GM20000 (cell line): ENCODE measurements around the gene ACR.

Experiments
- DNase-seq: peaks from one replicate; pipeline ENCODE4 v3.0.0; 2012; ENCODE audit warnings: low spot score
- TF ChIP-seq, protein P1 (sequence below): IDR thresholded peaks from 2 replicates; pipeline ENCODE4 v1.5.1; 2012; ENCODE audit warnings: mild to moderate bottlenecking, control low read depth; ENCODE audit errors: extremely low read depth, missing control alignments

Gene ACR

DNA sequence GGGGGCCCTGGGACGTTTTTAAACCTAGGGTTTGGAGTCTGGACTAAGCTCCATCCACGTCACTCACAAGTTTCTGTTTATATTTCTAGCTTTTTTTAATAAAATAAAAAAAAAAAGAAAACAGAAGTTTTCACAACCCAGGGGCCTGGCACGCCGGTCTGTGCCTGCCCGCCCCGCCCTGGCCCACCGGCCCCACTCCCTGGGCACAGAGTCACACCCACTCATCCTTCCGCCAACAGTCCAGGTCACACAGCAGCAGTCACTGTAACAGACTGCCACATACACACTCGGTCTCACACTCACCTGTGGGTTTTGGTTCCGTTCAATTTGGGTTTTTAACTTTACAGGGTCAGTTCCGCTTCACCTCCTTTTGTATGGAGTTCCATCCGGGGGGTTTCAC is 5.3 kb upstream of the ACR start:
- no peak for DNase-seq
- TF ChIP-seq, protein P1, sequence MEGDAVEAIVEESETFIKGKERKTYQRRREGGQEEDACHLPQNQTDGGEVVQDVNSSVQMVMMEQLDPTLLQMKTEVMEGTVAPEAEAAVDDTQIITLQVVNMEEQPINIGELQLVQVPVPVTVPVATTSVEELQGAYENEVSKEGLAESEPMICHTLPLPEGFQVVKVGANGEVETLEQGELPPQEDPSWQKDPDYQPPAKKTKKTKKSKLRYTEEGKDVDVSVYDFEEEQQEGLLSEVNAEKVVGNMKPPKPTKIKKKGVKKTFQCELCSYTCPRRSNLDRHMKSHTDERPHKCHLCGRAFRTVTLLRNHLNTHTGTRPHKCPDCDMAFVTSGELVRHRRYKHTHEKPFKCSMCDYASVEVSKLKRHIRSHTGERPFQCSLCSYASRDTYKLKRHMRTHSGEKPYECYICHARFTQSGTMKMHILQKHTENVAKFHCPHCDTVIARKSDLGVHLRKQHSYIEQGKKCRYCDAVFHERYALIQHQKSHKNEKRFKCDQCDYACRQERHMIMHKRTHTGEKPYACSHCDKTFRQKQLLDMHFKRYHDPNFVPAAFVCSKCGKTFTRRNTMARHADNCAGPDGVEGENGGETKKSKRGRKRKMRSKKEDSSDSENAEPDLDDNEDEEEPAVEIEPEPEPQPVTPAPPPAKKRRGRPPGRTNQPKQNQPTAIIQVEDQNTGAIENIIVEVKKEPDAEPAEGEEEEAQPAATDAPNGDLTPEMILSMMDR = no peak

DNA sequence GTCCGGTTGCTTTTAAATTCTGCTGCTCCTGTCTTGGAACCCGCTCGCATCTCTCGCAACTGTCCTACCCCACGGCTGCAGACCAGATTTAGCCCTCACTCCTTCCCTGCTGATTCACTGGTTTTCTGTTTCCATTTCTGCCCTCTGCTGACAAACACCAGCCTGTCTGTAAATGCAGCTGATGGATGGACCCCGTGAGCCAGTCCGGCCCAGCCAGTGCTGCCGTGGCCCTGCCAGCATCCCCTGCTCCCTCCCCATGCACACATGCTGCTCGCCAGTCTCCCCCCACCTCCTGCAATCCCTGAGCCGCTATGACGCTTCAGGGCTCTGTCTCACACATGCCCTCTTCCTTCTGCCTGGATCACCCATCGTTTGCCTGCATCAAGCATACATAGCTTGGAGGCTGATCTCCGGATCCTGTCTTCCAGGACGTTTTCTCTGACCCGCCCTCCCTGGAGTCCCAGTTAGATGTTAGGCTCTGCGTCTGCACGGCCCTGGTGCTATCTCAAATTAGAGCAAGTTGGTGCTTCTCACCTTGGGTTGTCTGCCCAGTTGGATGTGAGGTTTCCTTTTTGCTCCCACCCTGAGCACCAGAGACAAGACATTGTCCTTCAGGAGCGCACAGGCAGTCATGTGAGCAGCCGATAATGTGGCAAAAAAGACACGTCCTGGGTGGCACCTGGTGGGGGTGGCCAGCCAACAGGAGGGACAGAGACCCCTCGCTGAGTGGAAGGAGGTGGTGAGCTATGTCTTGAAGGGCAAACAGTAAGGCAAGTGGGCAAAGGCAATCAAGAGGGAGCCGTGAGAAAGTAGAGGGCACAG is 4.3 kb upstream of the ACR start:
- no peak for DNase-seq
- TF ChIP-seq, protein P1 = no peak

DNA sequence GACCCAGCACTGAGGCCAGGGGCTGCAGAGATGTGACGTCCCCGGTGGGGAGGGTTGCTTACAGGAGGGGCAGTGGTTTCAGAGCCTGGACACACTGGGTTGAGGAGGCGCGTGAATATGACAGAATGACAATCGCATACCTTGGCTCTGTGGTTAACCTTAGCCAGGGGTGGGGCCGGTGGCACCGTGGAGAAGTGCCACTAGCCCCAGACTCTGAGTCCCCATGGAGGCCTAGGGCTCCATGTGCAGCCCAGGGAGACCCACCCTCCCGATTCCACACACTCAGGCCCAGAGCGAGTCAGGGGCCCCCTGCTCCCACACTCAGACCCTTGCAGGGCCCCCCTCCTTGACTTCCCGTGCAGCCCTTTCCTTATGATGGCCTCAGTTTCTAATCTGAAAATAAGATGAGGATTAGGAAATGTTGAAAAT is 3.6 kb upstream of the ACR start:
- DNase-seq = no peak

DNA sequence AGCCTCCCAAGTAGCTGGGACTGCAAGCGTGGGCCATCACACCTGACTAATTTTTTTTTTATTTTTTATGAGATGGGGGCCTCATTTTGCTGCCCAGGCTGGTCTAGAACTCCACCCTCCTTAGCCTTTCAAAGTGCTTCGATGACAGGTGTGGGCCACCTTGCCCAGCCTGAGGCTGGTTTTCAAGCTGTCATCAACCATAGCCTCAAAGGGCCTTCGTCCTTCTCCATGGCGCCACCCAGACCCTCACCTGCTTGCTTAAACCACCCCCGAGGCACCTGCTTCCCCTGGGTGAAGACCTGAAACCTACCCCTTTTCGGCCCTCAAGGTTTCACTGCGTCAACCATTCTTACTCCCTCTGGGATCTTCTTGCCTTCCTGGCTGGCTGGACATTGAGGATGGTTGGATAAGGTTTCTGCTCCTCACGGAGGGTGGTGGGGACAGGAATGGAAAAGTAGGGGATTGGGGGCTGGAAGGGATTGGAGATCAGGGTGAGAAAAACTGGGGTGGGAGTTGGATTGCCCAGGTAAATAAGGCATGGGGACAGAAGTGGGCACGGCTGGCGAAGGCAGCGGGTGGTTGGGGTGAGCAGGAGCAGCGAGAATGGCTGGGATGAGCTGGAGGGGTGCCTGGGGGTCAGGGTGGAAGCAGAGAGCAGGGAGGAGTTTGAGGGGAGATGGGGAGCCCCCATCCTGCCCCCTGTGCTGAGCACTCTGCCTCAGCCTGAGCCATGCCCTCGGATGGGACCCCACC is 2.8 kb upstream of the ACR start:
- TF ChIP-seq, protein P1 = no peak
- no peak for DNase-seq

More for the DNA sequence above, 3.6 kb upstream of the ACR start:
- TF ChIP-seq, protein P1 = no peak

DNA sequence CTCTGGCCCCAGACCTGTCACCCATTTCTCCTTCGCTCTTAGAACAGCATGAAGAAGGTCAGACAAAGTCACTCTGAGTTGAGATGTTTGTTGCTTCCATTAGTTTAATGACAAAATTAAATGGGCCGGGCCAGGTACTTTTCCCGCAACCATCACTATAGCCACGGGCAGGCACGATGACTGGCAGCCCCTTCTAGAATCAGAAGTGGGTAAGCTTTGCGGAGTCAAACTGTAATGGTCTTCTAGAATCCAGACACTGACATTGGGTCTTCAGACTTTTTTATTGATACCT is 2.3 kb upstream of the ACR start:
- no peak for DNase-seq
- TF ChIP-seq, protein P1 = no peak

DNA sequence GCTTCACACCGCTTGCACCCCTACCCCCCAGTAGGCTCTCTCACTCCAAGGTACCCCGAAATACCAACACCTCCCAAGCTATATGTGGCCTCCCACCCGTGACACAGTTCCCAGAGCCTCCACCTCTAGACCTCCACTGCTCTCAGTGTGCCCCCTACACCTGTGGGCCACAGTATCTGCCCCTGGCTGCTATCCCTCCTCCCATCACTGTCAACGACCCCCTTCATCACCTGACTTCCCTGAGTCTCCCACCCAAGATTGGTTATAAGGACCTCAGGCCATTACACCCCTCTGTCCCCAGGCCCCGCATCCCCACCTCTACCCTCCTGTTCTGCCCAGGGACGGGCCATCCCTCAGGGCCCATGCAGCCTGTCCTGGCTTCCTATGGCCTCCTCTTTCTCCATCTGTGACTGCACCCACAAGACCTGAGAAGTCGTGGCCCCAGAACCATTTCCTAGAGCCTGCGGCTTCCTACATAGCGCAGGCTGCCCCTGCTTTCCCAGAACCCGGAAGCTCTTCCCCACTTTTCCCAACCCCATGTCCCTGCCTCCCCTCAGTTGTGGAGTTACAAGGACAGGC is 734 bp downstream of the ACR start:
- no peak for DNase-seq
- TF ChIP-seq, protein P1 = no peak

DNA sequence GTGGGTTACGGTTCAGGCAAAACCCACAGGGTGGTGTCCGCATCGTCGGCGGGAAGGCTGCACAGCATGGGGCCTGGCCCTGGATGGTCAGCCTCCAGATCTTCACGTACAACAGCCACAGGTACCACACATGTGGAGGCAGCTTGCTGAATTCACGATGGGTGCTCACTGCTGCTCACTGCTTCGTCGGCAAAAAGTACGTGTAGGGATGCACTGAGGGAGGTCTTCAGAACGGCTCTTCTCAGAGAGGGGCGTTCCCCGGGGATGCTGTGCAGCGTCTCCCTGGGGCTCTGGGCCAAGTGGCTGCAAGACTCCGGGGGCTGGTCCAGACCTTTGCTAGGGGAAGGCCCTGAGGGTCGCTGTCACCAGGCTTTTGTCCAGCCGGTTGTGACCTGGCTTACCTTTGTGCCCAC is 1.3 kb downstream of the ACR start:
- DNase-seq = no peak
- TF ChIP-seq, protein P1 = no peak
